ENCODE measurements around the gene FRMPD1. TPM values are rescaled to one million over a fixed set of nuclear protein-coding genes. Genes with fewer than 3 reads are reported as not detected.

Gene FRMPD1
- total RNA-seq, 1 donor from 2014 or later, result not detected

DNA sequence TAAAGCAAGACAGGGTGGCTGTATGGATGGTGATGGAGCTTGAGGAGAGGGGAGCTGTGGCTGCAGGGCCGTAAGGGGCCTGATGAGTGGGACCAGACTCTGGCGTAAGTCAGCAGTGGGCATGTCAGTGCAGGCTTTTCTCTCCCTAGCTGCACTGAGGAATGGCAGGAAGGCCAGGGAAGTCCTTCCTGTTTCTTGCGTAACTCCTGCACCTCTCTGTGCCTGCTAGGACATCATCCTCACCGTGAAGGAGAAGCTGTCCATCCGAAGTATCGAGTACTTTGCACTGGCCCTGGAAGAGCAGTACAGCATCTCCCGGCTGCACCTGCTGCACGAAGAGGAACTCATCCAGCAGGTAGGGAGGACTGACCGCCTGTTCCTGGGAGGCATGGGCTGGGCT lies 78.7 kb downstream of the FRMPD1 start:
- intact Hi-C loops (cut with DNase I), result no loop called here
- Histone ChIP-seq H3K4me3 (no peak overlapping the region), H3K4me1 (no peaks in the 10 kb centered on the region), H3K36me3 (no peaks in the 10 kb centered on the region), H3K27ac (no peak overlapping the region), H3K9me3 (no peaks in the 10 kb centered on the region), H3K27me3 (no peaks in the 10 kb centered on the region)
- TF ChIP-seq, protein P1, sequence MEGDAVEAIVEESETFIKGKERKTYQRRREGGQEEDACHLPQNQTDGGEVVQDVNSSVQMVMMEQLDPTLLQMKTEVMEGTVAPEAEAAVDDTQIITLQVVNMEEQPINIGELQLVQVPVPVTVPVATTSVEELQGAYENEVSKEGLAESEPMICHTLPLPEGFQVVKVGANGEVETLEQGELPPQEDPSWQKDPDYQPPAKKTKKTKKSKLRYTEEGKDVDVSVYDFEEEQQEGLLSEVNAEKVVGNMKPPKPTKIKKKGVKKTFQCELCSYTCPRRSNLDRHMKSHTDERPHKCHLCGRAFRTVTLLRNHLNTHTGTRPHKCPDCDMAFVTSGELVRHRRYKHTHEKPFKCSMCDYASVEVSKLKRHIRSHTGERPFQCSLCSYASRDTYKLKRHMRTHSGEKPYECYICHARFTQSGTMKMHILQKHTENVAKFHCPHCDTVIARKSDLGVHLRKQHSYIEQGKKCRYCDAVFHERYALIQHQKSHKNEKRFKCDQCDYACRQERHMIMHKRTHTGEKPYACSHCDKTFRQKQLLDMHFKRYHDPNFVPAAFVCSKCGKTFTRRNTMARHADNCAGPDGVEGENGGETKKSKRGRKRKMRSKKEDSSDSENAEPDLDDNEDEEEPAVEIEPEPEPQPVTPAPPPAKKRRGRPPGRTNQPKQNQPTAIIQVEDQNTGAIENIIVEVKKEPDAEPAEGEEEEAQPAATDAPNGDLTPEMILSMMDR (IDR thresholded peaks at IDR 0.05), result no peak
- DNase-seq (ENCODE audit: low spot score in 2 of 2), result no peak

DNA sequence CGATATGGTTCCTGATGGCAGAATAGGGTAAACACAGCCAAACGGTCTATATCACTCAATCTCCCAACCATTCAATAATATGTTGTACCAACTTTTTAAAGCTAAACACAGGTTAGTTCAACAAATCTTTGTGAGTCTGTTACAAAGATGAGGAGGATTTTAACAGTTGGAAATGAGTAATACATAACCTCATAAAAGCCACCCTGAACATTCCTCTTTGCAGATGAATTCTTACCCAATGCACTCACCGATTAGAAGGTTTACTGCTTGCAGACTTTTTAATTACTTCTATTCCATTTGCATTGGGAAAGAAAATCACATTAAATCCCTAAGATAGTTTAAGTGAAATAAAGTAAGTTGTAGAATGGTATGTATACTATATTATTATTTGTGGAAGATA lies 79.5 kb downstream of the FRMPD1 start:
- DNase-seq (ENCODE audit: low spot score in 2 of 2), result no peak
- intact Hi-C loops (cut with DNase I), result no loop called here

DNA sequence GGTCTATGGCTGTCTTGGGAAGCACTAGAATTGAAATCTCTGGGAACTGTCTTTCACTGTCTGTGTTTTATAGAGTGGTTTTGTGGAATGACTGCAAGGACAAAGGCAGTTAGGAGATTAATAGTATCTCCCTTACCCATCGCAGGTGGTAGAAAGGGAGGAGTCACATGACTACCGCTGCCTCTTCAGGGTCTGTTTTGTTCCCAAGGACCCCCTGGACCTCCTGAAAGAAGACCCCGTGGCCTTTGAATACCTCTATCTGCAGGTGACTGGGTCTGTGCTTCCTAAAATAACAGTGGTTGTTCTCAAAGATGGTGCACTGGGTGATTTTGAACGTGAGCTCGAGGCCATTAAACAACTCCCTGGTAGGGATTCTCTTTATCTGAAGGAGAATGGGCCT lies 80.1 kb downstream of the FRMPD1 start:
- TF ChIP-seq, protein P1 (IDR thresholded peaks at IDR 0.05), result no peak
- Histone ChIP-seq H3K4me1 (no peaks in the 10 kb centered on the region), H3K9me3 (no peaks in the 10 kb centered on the region), H3K27me3 (no peaks in the 10 kb centered on the region), H3K4me3 (no peak overlapping the region), H3K27ac (no peak overlapping the region), H3K36me3 (no peaks in the 10 kb centered on the region)
- intact Hi-C loops (cut with DNase I), result no loop called here
- no peak for DNase-seq (ENCODE audit: low spot score in 2 of 2)

More for the DNA sequence above, 79.5 kb downstream of the FRMPD1 start:
- Histone ChIP-seq H3K4me3 (no peak overlapping the region), H3K9me3 (no peaks in the 10 kb centered on the region), H3K27ac (no peak overlapping the region), H3K27me3 (no peaks in the 10 kb centered on the region), H3K36me3 (no peaks in the 10 kb centered on the region), H3K4me1 (no peaks in the 10 kb centered on the region)
- TF ChIP-seq, protein P1 (IDR thresholded peaks at IDR 0.05), result no peak

DNA sequence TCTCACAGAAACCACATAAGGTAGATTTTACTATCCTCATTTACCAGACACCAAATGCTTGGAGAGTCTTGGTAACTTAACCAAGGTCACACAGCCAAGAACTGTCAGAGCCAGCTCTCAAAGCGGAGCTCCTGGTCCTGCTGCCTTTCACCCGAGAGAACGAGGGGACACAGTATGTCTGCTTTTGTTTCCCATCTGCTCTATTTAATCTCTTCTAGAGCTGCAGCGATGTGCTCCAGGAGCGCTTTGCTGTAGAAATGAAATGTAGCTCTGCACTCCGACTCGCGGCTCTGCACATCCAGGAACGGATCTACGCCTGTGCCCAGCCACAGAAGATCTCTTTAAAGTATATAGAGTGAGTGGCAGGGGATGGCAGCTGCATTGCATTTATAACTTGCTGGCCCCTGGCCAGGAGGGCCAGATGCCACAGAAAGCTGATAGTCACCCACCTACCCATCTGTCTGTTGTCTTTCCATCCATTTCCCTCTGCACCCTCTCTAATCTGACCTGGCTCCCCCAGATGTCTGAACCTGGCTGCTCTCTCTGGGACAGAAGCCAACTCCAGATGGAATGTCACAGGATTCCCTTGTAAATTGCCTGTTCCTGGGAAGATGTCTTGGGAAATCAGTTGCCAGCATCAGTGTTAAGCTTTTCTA lies 81.5 kb downstream of the FRMPD1 start:
- Histone ChIP-seq H3K4me3 (no peak overlapping the region), H3K9me3 (no peaks in the 10 kb centered on the region), H3K27ac (no peak overlapping the region), H3K36me3 (no peaks in the 10 kb centered on the region), H3K4me1 (no peaks in the 10 kb centered on the region), H3K27me3 (no peaks in the 10 kb centered on the region)
- no peak for DNase-seq (ENCODE audit: low spot score in 2 of 2)
- TF ChIP-seq, protein P1 (IDR thresholded peaks at IDR 0.05), result no peak
- intact Hi-C loops (cut with DNase I), result no loop called here

DNA sequence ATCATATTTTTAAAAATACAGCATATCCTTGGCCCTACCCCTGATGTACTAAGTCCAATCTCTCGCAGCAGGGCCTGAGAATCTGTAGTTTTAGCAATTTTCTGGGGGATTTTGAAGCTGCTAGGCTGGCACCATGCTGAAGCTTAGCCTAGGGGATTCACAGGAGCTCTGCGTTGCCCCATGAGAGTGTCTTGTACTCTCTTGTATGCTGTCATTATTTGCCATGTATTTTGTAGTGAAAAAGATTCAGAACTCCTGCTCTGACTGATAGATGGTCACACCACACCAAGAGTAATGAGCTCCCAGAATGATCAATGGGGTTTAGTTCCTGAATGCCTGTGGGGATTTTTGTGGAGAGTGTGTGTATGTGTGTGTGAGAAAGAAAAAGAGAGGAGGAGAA lies 82.2 kb downstream of the FRMPD1 start:
- H3K4me1 ChIP-seq, result no peaks in the 10 kb centered on the region
- H3K36me3 ChIP-seq, result no peaks in the 10 kb centered on the region
- no peak for DNase-seq (ENCODE audit: low spot score in 2 of 2)
- H3K4me3 ChIP-seq, result no peak overlapping the region
- H3K9me3 ChIP-seq, result no peaks in the 10 kb centered on the region
- intact Hi-C loops (cut with DNase I), result no loop called here
- TF ChIP-seq, protein P1 (IDR thresholded peaks at IDR 0.05), result no peak
- H3K27ac ChIP-seq, result no peak overlapping the region
- no peaks in the 10 kb centered on the region for H3K27me3 ChIP-seq

DNA sequence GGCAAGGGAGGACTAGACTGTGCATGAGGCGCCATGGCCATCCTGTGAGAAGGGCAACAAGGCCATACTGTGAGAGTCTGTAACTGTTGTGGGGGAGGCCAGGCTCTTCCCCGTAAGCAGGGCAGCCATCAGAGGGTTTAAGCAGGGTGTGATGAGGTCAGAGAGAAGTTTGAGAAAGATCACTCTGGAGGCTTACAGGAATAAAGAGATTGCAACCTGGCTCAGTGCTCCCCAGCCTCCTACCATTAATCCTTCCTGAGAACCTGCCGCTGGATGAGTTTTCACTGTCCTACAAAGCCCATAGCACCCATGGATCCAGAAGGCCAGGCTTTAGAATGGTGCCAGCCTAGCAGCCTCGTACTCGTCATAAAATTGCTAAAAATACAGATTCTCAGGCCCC lies 88.5 kb downstream of the FRMPD1 start:
- TF ChIP-seq, protein P1 (IDR thresholded peaks at IDR 0.05), result no peak
- intact Hi-C loops (cut with DNase I), result no loop called here
- H3K9me3 ChIP-seq, result no peaks in the 10 kb centered on the region
- H3K36me3 ChIP-seq, result no peaks in the 10 kb centered on the region
- no peak for DNase-seq (ENCODE audit: low spot score in 2 of 2)
- no peaks in the 10 kb centered on the region for H3K27me3 ChIP-seq
- no peaks in the 10 kb centered on the region for H3K4me1 ChIP-seq
- no peak overlapping the region for H3K4me3 ChIP-seq
- H3K27ac ChIP-seq, result no peak overlapping the region
